ENCODE measurements around the gene MSLN. TPM values are rescaled to one million over a fixed set of nuclear protein-coding genes. Genes with fewer than 3 reads are reported as not detected.

Gene MSLN
- total and polyA plus RNA-seq, 2 donors (not counting 3 experiments of a cell fraction or from before 2014, with no cell fraction given), result not detected

DNA sequence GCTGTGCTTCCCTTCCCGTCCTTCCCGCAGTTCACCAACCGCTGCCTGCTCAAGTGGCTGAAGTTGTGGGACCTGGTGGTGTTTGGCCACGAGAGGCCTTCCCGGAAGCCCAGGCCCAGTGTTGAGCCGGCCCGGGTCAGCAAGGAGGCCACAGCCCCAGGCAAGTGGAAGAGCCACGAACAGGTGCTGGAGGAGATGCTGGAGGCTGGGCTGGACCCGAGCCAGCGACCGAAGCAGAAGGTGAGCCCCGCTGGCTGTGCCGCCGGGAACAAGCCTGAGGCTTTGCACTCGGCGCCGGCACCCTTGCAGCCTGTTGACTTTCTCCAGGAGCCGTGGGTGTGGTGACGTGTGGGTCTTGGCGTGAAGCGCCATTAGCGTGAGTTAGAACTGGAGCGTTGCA is 30.6 kb downstream of the MSLN start:
- Histone ChIP-seq H3K27ac (ENCODE audit: insufficient read depth, low read depth, low read length) (no peak overlapping the region), H3K36me3 (ENCODE audit: control insufficient read depth in 2 of 2, extremely low read depth in 1 of 2, insufficient read depth in 2 of 2, low read length in 2 of 2) (peaks cover 2 to 4% of the 10 kb centered on the region in 2 experiments), H3K9me1 (replicated peaks; ENCODE audit: control insufficient read depth, extremely low read depth, insufficient read depth, low read length) (no peaks in the 10 kb centered on the region), H4K20me1 (replicated peaks; ENCODE audit: control insufficient read depth, extremely low read depth, insufficient read depth, low read length) (no peaks in the 10 kb centered on the region), H3K4me1 (ENCODE audit: control insufficient read depth, extremely low read depth, insufficient read depth, low read length) (peaks cover 13% of the 10 kb centered on the region), H3K9me3 (replicated peaks; ENCODE audit: control insufficient read depth, insufficient read depth, low read length) (no peaks in the 10 kb centered on the region), H2AFZ (ENCODE audit: low read depth, low read length) (no peak overlapping the region), H3K4me2 (ENCODE audit: insufficient read depth, low read length) (no peak overlapping the region), H3K27me3 (ENCODE audit: control insufficient read depth in 2 of 2, insufficient read depth in 2 of 2, low read length in 2 of 2) (no peaks in the 10 kb centered on the region), H3K9ac (replicated peaks; ENCODE audit: extremely low read depth, insufficient read depth, low read length) (no peak overlapping the region), H3K4me3 (replicated peaks in 1 of 3; ENCODE audit: insufficient read depth in 1 of 3, low read depth in 1 of 3, low read length in 3 of 3) (no peak overlapping the region), H3K79me2 (ENCODE audit: control insufficient read depth, insufficient read depth, low read length) (peaks cover 26% of the 10 kb centered on the region)
- TF ChIP-seq EZH2 (IDR thresholded peaks at IDR 0.05; ENCODE audit: borderline replicate concordance, low read depth, low read length, severe bottlenecking) (no peak), POLR2A (IDR thresholded peaks at IDR 0.05; ENCODE audit: low read depth, low read length) (no peak), MYC (IDR thresholded peaks at IDR 0.05; ENCODE audit: low read depth, low read length) (no peak), FOS (IDR thresholded peaks at IDR 0.05; ENCODE audit: borderline replicate concordance, insufficient read depth, low read length) (no peak), GATA2 (IDR thresholded peaks at IDR 0.05; ENCODE audit: insufficient read depth, insufficient read length, low read depth, low read length) (no peak), POLR2AphosphoS5 (IDR thresholded peaks at IDR 0.05; ENCODE audit: insufficient read depth, low read depth, low read length) (no peak), CTCF (IDR thresholded peaks at IDR 0.05; ENCODE audit: extremely low read depth in 1 of 2, insufficient read depth in 1 of 2, low read depth in 1 of 2, low read length in 2 of 2) (no peak), MAX (IDR thresholded peaks at IDR 0.05; ENCODE audit: insufficient read depth, insufficient read length) (no peak), JUN (IDR thresholded peaks at IDR 0.05; ENCODE audit: borderline replicate concordance, insufficient read depth, insufficient read length, low read depth) (no peak)
- CTCF ChIA-PET, result no interaction called here
- DNase-seq (ENCODE audit: low read depth, low spot score) (no peak), FAIRE-seq (no peak)
- BruUV-seq (replicated peaks), result no TSS peak
- dilution Hi-C loops (cut with MboI; ENCODE audit: extremely low pct_ligation_motif_present, low sequenced_read_pairs) (no loop called here), intact Hi-C loops (cut with micrococcal nuclease) (no loop called here)
- POLR2A ChIA-PET, result no interaction called here

Data from endothelial cell of umbilical vein (primary cell).